Small intestine (tissue), 7 donors: ENCODE results near the gene RBP2. TPM values are rescaled to one million over a fixed set of nuclear protein-coding genes. Genes with fewer than 3 reads are reported as not detected.
A peak's percentile ranks its signal among the peaks of the same experiment; 100 is the strongest.

Experiments
- DNase-seq, 2 donors: peaks; one replicate each; pipeline versions ENCODE4 v3.0.0 to v3.0.0-alpha.2; 2013
- FAIRE-seq: peaks from 2 replicates; lab custom pipeline; 2012; peaks lifted over from hg19 to GRCh38; lab: Jason Lieb, UNC
- H3K27ac ChIP-seq, 3 donors: one replicate each; pipeline ENCODE4 v1.5.1; 2013; ENCODE audit warnings: low read length in 2 of 3, mild to moderate bottlenecking in 2 of 3, control low read depth in 1 of 3, inconsistent platforms in 1 of 3, low read depth in 1 of 3, moderate library complexity in 1 of 3
- H3K27me3 ChIP-seq, 3 donors: one replicate each; pipeline ENCODE4 v1.6.1; 2013; ENCODE audit warnings: low read length in 3 of 3, inconsistent platforms in 1 of 3; ENCODE audit not compliant: control insufficient read depth in 3 of 3, insufficient read depth in 3 of 3
- H3K36me3 ChIP-seq, 3 donors: one replicate each; pipeline ENCODE4 v1.6.1; 2013; ENCODE audit warnings: low read length in 3 of 3, inconsistent platforms in 1 of 3, low read depth in 1 of 3, mild to moderate bottlenecking in 1 of 3, moderate library complexity in 1 of 3; ENCODE audit not compliant: control insufficient read depth in 3 of 3, insufficient read depth in 2 of 3
- H3K4me1 ChIP-seq, 3 donors: one replicate each; pipeline ENCODE4 v1.6.1; 2013; ENCODE audit warnings: low read length in 2 of 3, inconsistent platforms in 1 of 3, low read depth in 1 of 3, mild to moderate bottlenecking in 1 of 3, moderate library complexity in 1 of 3; ENCODE audit not compliant: control insufficient read depth in 3 of 3, insufficient read depth in 2 of 3
- H3K4me3 ChIP-seq, 3 donors: one replicate each; pipeline ENCODE4 v1.5.1; 2013; ENCODE audit warnings: low read length in 3 of 3, control low read depth in 1 of 3, inconsistent platforms in 1 of 3, low read depth in 1 of 3, mild to moderate bottlenecking in 1 of 3, moderate library complexity in 1 of 3
- H3K9me3 ChIP-seq, 2 donors: one replicate each; pipeline ENCODE4 v1.6.1; 2013; ENCODE audit warnings: low read depth in 1 of 2, low read length in 1 of 2; ENCODE audit not compliant: control insufficient read depth in 2 of 2, insufficient read depth in 1 of 2
- WGBS, 3 donors: extraction: QIAGEN DNeasy Blood & Tissue Kit; methylation state at CpG; one replicate each; pipeline ENCODE4 v1.1.7; 2013; 5-methylcytosine and 5-hydroxymethylcytosine counted together
- polyA plus RNA-seq, 4 donors: library from polyadenylated mRNA; stranded (reverse) in 3 of 4; unstranded in 1 of 4; fragments of 200-250 nt in 3 of 4; fragments of 120-200 nt in 1 of 4; gene quantifications; one replicate each; pipeline versions ENCODE4 v1.2.1 to v1.2.3, GENCODE V29; 2013
- donor health status: healthy with polysubstance abuse.
- donor health status: control.
- donor health status: control.
- donor health status: Bipolar disorder and iron deficiency.
- donor health status: healthy.

The RBP2 gene
- polyA plus RNA-seq, 4 donors, result 1,530 to 12,637 (median 3,776) TPM

DNA sequence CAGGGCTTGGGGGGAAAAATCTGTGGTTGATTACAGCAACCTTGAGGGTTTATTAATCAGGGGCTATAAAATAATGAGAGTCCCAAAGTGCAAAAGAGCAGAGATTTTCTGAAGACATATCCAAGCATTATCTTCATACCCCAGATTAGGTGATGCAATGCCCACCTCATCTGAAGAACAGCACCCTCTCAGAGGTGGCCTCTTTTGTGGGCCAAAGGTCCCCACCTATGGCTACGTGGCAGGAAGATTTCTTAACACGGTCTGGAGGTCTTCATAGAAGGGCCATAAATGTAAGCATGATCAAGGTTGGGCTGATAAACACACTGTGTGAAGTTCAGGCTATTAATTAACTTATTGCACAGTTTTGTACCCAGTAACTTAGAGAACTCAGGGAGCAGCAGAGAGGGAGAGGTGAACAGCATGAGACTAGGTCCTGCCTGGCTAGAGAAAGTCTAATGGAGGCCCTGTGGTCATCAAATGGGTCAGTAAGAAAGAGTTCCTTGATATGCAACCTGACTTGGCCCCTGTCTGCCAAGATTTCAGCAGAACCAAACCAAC, 29.6 kb upstream of the RBP2 start:
- Histone ChIP-seq H3K9me3 (peaks cover 0 to 6% of the 10 kb centered on the region in 2 donors), H3K4me3 (no peak overlapping the region), H3K36me3 (no peaks in the 10 kb centered on the region), H3K27ac (peak overlapping the region; percentile 78 to 82 (median 78)), H3K27me3 (peaks cover 0 to 2% (median 0%) of the 10 kb centered on the region in 3 donors), H3K4me1 (peaks cover 0 to 26% (median 2%) of the 10 kb centered on the region in 3 donors)
- 14 to 54% (median 25%) methylated on average over 2 of the region's 2 CpGs for WGBS, 3 donors
- DNase-seq (peak; percentile 97 to 100), FAIRE-seq (no peak)

DNA sequence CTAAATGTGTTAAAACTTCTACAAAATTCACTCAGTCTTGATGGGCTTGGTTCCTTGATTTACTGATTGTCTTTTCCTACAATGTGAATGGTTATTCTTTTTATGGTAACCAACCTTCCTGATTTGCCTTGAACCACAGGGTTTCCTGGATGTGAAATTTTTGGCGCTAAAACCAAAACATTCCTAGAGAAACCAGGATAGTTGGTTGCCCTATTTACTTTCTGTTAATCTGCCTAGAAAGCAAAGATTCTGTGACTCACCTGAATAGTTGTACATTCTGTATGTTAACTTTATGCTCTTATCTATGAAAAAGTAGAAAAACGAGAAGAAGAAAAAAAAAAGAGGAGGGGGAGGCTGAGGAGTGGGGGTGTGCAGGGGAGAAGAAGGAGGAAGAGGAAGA, 23.2 kb upstream of the RBP2 start:
- FAIRE-seq (no peak), DNase-seq (no peak)
- H3K9me3 ChIP-seq, result peaks cover 1 to 4% of the 10 kb centered on the region in 2 donors
- H3K36me3 ChIP-seq, result peaks cover 0 to under 1% (median 0%) of the 10 kb centered on the region in 3 donors
- H3K4me3 ChIP-seq, result no peak overlapping the region
- 64 to 80% (median 67%) methylated on average over 2 of the region's 2 CpGs for WGBS, 3 donors
- H3K4me1 ChIP-seq, result peaks cover 0 to 3% (median 0%) of the 10 kb centered on the region in 3 donors
- H3K27ac ChIP-seq, result no peak overlapping the region
- no peaks in the 10 kb centered on the region for H3K27me3 ChIP-seq

- Histone ChIP-seq H3K4me1 (peaks cover 0 to 9% (median 0%) of the 10 kb centered on the region in 3 donors), H3K27me3 (no peaks in the 10 kb centered on the region), H3K4me3 (no peak overlapping the region), H3K36me3 (peaks cover 0 to 11% (median 0%) of the 10 kb centered on the region in 3 donors), H3K27ac (no peak overlapping the region), H3K9me3 (peaks cover 1 to 19% of the 10 kb centered on the region in 2 donors)
- FAIRE-seq (no peak), DNase-seq (no peak)
- WGBS, 3 donors, result 91% methylated on average over 6 of the region's 6 CpGs
Observed at GRCh38 chr3:139493826-139494385, 17.6 kb upstream of the RBP2 start.

- no peak for FAIRE-seq
- H3K4me3 ChIP-seq, result no peak overlapping the region
Observed at GRCh38 chr3:139491966-139492365, 15.7 kb upstream of the RBP2 start.

GRCh38 chr3:139491027-139491700, 14.8 kb upstream of the RBP2 start:
- Histone ChIP-seq H3K4me3 (no peak overlapping the region), H3K4me1 (peaks cover 0 to 9% (median 0%) of the 10 kb centered on the region in 3 donors), H3K9me3 (peaks cover 1 to 16% of the 10 kb centered on the region in 2 donors), H3K27ac (peak overlapping the region in 1 of 3 donors; percentile 3), H3K27me3 (no peaks in the 10 kb centered on the region), H3K36me3 (peaks cover 0 to 11% (median 0%) of the 10 kb centered on the region in 3 donors)
- DNase-seq (peak; percentile 66 to 75), FAIRE-seq (no peak)
- 0 to 56% (median 13%) methylated on average over 1 of the region's 1 CpG for WGBS, 3 donors

More at GRCh38 chr3:139491966-139492365, 15.7 kb upstream of the RBP2 start:
- Histone ChIP-seq H3K4me1 (peaks cover 0 to 9% (median 0%) of the 10 kb centered on the region in 3 donors), H3K36me3 (peaks cover 0 to 11% (median 0%) of the 10 kb centered on the region in 3 donors), H3K27me3 (no peaks in the 10 kb centered on the region), H3K9me3 (peaks cover 1 to 19% of the 10 kb centered on the region in 2 donors), H3K27ac (no peak overlapping the region)
- DNase-seq, result no peak
- 68 to 88% (median 69%) methylated on average over 1 of the region's 1 CpG for WGBS, 3 donors

DNA sequence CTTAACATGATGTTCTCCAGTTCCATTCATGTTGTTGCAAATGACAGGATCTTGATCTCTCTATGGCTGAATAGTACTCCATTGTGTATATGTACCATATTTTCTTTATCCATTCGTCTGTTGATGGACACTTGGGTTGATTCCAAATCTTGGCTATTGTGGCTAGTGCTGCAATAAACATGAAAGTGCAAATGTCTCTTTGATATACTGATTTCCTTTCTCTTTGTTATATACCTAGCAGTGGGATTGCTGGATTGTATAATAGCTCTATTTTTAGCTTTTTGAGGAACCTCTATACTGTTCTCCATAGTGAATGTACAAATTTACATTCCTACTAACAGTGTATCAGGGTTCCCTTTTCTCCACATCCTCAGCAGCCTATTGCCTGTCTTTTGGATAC, 5.9 kb upstream of the RBP2 start:
- Histone ChIP-seq H3K9me3 (no peaks in the 10 kb centered on the region), H3K36me3 (no peaks in the 10 kb centered on the region), H3K4me1 (peaks cover 2 to 12% (median 3%) of the 10 kb centered on the region in 3 donors), H3K4me3 (no peak overlapping the region), H3K27ac (no peak overlapping the region), H3K27me3 (no peaks in the 10 kb centered on the region)
- 16 to 47% (median 27%) methylated on average over 1 of the region's 1 CpG for WGBS, 3 donors
- DNase-seq (no peak), FAIRE-seq (no peak)

DNA sequence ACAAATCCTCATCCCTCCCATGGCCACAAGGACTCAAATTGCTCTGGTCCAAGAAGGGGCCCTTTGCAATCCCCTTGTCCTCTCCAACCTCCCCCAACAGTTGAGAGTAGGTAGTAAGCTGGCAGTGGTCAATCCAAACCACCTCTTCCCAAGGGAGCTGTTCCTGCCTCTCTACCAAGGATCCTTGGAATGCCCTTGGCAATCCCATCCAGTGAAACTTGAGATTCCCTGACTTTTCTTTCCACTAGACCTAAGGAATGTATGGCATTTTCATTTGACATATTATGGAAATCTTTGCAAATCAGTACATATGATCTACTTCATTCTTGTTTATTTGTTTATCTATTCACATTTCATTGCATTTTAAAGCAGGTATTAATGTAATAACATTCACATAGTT, 4.8 kb upstream of the RBP2 start:
- Histone ChIP-seq H3K36me3 (no peaks in the 10 kb centered on the region), H3K9me3 (no peaks in the 10 kb centered on the region), H3K4me1 (peaks cover 5 to 23% (median 5%) of the 10 kb centered on the region in 3 donors), H3K27ac (no peak overlapping the region), H3K4me3 (no peak overlapping the region), H3K27me3 (no peaks in the 10 kb centered on the region)
- no peak for FAIRE-seq
- DNase-seq, result no peak

DNA sequence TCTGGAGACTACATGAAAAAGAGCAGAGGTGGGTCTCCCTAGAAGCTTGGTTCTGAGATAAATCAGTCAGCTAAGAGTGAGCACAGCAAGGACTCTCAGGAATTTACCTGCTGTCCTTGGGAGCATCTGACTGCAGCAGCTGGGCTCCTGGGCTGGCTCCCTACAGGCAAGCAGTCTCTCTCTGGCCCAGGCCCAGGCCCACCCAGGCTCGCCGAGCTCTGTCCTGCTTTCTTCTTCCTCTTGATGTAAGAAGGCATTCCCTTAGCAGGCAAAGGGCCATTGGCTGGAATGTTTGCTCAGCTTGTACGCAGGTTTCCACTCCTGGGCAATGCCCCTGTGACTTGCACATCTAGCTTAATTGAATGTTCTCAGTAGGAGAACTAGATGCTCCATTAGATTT, 4.3 kb upstream of the RBP2 start:
- no peak for FAIRE-seq

More for the DNA sequence above, 4.3 kb upstream of the RBP2 start:
- 80 to 89% (median 87%) methylated on average over 3 of the region's 3 CpGs for WGBS, 3 donors
- no peak overlapping the region for H3K27ac ChIP-seq
- no peaks in the 10 kb centered on the region for H3K27me3 ChIP-seq
- H3K4me1 ChIP-seq, result peaks cover 5 to 26% (median 5%) of the 10 kb centered on the region in 3 donors
- H3K4me3 ChIP-seq, result no peak overlapping the region
- peaks cover 0 to 1% (median 0%) of the 10 kb centered on the region in 3 donors for H3K36me3 ChIP-seq
- H3K9me3 ChIP-seq, result no peaks in the 10 kb centered on the region
- no peak for DNase-seq
